Measurements from ENCODE around the gene CD27. TPM values are rescaled to one million over a fixed set of nuclear protein-coding genes. Genes with fewer than 3 reads are reported as not detected.

CD27 gene
- total RNA-seq, 1 experiment from 2014 or later = 0.28 TPM

DNA sequence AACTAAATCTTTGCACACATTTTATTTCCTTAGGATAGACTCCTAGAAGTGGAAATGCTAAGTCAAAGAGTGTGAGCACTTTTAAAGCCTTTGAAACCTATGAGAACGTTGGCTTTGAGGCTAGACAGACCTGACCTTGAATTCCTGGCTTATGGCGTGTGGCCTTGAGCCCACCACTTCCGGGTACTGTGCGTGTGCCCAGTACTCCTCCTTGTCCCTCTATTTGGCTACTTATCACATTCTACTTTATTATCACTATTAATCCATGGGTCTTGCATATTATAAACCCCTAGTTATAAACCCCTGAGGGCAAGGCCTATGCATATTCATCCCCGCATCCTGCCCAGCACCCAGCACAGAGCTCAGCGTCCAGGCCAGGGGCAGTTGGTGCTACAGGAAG is 26.0 kb upstream of the CD27 start:
- Mint-ChIP-seq H3K9me3 (peaks cover 10% of the 10 kb centered on the region), H3K27ac (no peak overlapping the region), H3K27me3 (ENCODE audit: low read depth) (no peaks in the 10 kb centered on the region; the same call in none of the 2 replicates), H3K4me3 (no peak overlapping the region), H3K4me1 (peaks cover 5% of the 10 kb centered on the region; the same call in 1 of the 2 replicates), H3K36me3 (no peaks in the 10 kb centered on the region)
- DNase-seq (ENCODE audit: low spot score) (no peak), ATAC-seq (no peak)
- no peak for TF ChIP-seq GTF2I (CRISPR knock-in tag; conservative IDR thresholded peaks at IDR 0.05)
- TF ChIP-seq, protein P1, sequence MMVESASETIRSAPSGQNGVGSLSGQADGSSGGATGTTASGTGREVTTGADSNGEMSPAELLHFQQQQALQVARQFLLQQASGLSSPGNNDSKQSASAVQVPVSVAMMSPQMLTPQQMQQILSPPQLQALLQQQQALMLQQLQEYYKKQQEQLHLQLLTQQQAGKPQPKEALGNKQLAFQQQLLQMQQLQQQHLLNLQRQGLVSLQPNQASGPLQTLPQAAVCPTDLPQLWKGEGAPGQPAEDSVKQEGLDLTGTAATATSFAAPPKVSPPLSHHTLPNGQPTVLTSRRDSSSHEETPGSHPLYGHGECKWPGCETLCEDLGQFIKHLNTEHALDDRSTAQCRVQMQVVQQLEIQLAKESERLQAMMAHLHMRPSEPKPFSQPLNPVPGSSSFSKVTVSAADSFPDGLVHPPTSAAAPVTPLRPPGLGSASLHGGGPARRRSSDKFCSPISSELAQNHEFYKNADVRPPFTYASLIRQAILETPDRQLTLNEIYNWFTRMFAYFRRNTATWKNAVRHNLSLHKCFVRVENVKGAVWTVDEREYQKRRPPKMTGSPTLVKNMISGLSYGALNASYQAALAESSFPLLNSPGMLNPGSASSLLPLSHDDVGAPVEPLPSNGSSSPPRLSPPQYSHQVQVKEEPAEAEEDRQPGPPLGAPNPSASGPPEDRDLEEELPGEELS (CRISPR knock-in tag; IDR thresholded peaks at IDR 0.05) = no peak
- no peak for TF ChIP-seq KAT7 (CRISPR knock-in tag; IDR thresholded peaks at IDR 0.05; ENCODE audit: borderline replicate concordance)
- no peak for TF ChIP-seq ZNF121 (CRISPR knock-in tag; IDR thresholded peaks at IDR 0.05)
- no peak for TF ChIP-seq ZNF232 (CRISPR knock-in tag; IDR thresholded peaks at IDR 0.05)
- ChIA-PET POLR2A (interaction anchor here (1.2 kb wide), 1 partner anchor 56 kb away, joined by 4 read pairs; no protein-coding TSS in a partner anchor), CTCF (interaction anchor here (1.8 kb wide), 1 partner anchor 47 kb away, joined by 7 read pairs; no protein-coding TSS in a partner anchor)

DNA sequence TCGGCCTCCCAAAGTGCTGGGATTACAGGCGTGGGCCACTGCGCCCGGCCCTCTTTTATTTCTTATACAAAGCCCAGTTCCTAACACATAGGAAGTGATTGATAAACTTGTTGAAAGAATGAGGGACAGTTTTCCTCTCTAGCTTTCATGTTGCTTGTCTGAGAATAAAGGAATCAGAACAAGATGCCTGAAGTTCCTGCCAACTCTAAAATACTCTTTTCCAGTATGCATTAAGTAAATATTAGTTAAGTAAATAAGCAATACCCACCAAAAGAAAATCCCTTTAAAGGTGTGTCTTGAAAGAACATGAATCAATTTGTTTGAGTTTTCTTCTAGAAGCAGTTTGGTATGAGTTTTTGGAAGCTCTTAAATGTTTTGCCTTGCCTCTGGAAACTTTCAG is 24.4 kb upstream of the CD27 start:
- CTCF ChIA-PET = interaction anchor here (0.7 kb wide), 1 partner anchor 98 kb away, joined by 5 read pairs; no protein-coding TSS in a partner anchor
- no peak for DNase-seq (ENCODE audit: low spot score)
- no peaks in the 10 kb centered on the region for H3K36me3 Mint-ChIP-seq
- H3K27me3 Mint-ChIP-seq (ENCODE audit: low read depth) = no peaks in the 10 kb centered on the region; the same call in none of the 2 replicates
- H3K9me3 Mint-ChIP-seq = peaks cover 10% of the 10 kb centered on the region
- H3K27ac Mint-ChIP-seq = no peak overlapping the region
- H3K4me1 Mint-ChIP-seq = peaks cover 8% of the 10 kb centered on the region
- no peak overlapping the region for H3K4me3 Mint-ChIP-seq
- TF ChIP-seq, protein P2, sequence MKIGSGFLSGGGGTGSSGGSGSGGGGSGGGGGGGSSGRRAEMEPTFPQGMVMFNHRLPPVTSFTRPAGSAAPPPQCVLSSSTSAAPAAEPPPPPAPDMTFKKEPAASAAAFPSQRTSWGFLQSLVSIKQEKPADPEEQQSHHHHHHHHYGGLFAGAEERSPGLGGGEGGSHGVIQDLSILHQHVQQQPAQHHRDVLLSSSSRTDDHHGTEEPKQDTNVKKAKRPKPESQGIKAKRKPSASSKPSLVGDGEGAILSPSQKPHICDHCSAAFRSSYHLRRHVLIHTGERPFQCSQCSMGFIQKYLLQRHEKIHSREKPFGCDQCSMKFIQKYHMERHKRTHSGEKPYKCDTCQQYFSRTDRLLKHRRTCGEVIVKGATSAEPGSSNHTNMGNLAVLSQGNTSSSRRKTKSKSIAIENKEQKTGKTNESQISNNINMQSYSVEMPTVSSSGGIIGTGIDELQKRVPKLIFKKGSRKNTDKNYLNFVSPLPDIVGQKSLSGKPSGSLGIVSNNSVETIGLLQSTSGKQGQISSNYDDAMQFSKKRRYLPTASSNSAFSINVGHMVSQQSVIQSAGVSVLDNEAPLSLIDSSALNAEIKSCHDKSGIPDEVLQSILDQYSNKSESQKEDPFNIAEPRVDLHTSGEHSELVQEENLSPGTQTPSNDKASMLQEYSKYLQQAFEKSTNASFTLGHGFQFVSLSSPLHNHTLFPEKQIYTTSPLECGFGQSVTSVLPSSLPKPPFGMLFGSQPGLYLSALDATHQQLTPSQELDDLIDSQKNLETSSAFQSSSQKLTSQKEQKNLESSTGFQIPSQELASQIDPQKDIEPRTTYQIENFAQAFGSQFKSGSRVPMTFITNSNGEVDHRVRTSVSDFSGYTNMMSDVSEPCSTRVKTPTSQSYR (CRISPR knock-in tag; IDR thresholded peaks at IDR 0.05) = no peak
- TF ChIP-seq NFATC4 (CRISPR knock-in tag; IDR thresholded peaks at IDR 0.05) (no peak), JAZF1 (CRISPR knock-in tag; IDR thresholded peaks at IDR 0.05) (no peak), RORB (CRISPR knock-in tag; IDR thresholded peaks at IDR 0.05) (no peak)
- no peak for ATAC-seq
- POLR2A ChIA-PET = no interaction called here

DNA sequence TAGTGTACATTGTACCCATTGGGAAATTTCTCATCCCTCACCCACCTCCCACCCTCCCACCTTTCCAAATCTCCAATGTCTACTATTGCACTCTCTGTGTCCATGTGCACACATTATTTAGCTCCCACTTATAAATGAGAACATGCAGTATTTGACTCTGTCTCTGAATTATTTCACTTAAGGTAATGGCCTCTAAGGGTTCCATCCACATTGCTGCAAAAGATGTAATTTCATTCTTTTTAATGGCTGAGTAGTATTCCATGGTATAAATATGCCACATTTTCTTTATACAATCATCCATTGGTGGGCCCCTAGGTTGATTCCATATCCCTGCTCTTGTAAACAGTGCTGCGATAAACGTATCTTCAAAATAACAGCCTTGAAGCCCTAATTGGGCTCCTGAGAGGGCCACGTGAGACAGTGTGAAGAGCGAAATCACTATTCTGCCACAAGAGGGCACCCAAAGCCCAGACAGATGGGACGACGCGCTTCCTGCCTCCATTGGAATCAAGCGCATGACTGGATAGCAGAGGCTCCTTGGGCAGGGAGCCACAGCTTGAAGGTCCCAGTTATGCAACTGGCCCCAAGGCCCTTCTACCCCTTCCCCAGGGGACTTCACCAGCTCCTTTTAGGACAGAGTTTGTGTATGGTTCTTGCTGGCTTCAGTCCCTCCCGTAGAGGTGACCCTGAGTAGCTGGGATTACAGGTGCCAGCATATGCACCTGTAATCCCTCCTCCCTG is 21.3 kb upstream of the CD27 start:
- Mint-ChIP-seq H3K27me3 (ENCODE audit: low read depth) (no peaks in the 10 kb centered on the region; the same call in none of the 2 replicates), H3K27ac (no peak overlapping the region), H3K9me3 (no peaks in the 10 kb centered on the region), H3K4me3 (no peak overlapping the region), H3K4me1 (peaks cover 8% of the 10 kb centered on the region), H3K36me3 (no peaks in the 10 kb centered on the region)
- ChIA-PET CTCF (interaction anchor here (0.6 to 7.1 kb wide), 20 partner anchors 11 to 131 kb away, joined by 3 to 77 read pairs (median 4); partner anchors contain the start of genes CD27, GAPDH, TAPBPL and VAMP1), POLR2A (interaction anchor here (0.6 to 1.0 kb wide), 3 partner anchors 47 to 109 kb away, joined by 3 to 4 read pairs (median 3); partner anchors contain the start of gene VAMP1)
- DNase-seq (ENCODE audit: low spot score) (peak; percentile 77), ATAC-seq (peak; percentile 96)
- TF ChIP-seq, protein P3, sequence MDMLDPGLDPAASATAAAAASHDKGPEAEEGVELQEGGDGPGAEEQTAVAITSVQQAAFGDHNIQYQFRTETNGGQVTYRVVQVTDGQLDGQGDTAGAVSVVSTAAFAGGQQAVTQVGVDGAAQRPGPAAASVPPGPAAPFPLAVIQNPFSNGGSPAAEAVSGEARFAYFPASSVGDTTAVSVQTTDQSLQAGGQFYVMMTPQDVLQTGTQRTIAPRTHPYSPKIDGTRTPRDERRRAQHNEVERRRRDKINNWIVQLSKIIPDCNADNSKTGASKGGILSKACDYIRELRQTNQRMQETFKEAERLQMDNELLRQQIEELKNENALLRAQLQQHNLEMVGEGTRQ (CRISPR knock-in tag; IDR thresholded peaks at IDR 0.05) = peak; percentile 80
- TF ChIP-seq MXD4 (CRISPR knock-in tag; IDR thresholded peaks at IDR 0.05; ENCODE audit: borderline replicate concordance) (no peak), TEAD1 (CRISPR knock-in tag; IDR thresholded peaks at IDR 0.05) (peak; percentile 37; the same call in 1 of the 2 replicates), GABPB1 (CRISPR knock-in tag; IDR thresholded peaks at IDR 0.05) (no peak), FOXJ3 (CRISPR knock-in tag; IDR thresholded peaks at IDR 0.05; ENCODE audit: borderline replicate concordance) (no peak)
- TF ChIP-seq, protein P4, sequence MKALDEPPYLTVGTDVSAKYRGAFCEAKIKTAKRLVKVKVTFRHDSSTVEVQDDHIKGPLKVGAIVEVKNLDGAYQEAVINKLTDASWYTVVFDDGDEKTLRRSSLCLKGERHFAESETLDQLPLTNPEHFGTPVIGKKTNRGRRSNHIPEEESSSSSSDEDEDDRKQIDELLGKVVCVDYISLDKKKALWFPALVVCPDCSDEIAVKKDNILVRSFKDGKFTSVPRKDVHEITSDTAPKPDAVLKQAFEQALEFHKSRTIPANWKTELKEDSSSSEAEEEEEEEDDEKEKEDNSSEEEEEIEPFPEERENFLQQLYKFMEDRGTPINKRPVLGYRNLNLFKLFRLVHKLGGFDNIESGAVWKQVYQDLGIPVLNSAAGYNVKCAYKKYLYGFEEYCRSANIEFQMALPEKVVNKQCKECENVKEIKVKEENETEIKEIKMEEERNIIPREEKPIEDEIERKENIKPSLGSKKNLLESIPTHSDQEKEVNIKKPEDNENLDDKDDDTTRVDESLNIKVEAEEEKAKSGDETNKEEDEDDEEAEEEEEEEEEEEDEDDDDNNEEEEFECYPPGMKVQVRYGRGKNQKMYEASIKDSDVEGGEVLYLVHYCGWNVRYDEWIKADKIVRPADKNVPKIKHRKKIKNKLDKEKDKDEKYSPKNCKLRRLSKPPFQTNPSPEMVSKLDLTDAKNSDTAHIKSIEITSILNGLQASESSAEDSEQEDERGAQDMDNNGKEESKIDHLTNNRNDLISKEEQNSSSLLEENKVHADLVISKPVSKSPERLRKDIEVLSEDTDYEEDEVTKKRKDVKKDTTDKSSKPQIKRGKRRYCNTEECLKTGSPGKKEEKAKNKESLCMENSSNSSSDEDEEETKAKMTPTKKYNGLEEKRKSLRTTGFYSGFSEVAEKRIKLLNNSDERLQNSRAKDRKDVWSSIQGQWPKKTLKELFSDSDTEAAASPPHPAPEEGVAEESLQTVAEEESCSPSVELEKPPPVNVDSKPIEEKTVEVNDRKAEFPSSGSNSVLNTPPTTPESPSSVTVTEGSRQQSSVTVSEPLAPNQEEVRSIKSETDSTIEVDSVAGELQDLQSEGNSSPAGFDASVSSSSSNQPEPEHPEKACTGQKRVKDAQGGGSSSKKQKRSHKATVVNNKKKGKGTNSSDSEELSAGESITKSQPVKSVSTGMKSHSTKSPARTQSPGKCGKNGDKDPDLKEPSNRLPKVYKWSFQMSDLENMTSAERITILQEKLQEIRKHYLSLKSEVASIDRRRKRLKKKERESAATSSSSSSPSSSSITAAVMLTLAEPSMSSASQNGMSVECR (CRISPR knock-in tag; IDR thresholded peaks at IDR 0.05; ENCODE audit: borderline replicate concordance) = 0 out of 2 replicates have a peak, but pooled peaks have one; percentile 55
- TF ChIP-seq, protein P5, sequence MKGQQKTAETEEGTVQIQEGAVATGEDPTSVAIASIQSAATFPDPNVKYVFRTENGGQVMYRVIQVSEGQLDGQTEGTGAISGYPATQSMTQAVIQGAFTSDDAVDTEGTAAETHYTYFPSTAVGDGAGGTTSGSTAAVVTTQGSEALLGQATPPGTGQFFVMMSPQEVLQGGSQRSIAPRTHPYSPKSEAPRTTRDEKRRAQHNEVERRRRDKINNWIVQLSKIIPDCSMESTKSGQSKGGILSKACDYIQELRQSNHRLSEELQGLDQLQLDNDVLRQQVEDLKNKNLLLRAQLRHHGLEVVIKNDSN (CRISPR knock-in tag; IDR thresholded peaks at IDR 0.05) = peak; percentile 85
- TF ChIP-seq, protein P6, sequence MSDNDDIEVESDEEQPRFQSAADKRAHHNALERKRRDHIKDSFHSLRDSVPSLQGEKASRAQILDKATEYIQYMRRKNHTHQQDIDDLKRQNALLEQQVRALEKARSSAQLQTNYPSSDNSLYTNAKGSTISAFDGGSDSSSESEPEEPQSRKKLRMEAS (CRISPR knock-in tag; IDR thresholded peaks at IDR 0.05) = peak; percentile 97
- TF ChIP-seq, protein P7, sequence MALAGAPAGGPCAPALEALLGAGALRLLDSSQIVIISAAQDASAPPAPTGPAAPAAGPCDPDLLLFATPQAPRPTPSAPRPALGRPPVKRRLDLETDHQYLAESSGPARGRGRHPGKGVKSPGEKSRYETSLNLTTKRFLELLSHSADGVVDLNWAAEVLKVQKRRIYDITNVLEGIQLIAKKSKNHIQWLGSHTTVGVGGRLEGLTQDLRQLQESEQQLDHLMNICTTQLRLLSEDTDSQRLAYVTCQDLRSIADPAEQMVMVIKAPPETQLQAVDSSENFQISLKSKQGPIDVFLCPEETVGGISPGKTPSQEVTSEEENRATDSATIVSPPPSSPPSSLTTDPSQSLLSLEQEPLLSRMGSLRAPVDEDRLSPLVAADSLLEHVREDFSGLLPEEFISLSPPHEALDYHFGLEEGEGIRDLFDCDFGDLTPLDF (CRISPR knock-in tag; IDR thresholded peaks at IDR 0.05) = no peak
